HG02588 (cell line): ENCODE results near the gene UNC5C.

ENCODE experiments used
- ATAC-seq: cut with Tn5 transposase; IDR thresholded peaks from one replicate; pipeline ENCODE4 v1.9.1; 2021; ENCODE audit warnings: mild to moderate bottlenecking, moderate library complexity; ENCODE audit not compliant: unreplicated experiment

The UNC5C gene

DNA sequence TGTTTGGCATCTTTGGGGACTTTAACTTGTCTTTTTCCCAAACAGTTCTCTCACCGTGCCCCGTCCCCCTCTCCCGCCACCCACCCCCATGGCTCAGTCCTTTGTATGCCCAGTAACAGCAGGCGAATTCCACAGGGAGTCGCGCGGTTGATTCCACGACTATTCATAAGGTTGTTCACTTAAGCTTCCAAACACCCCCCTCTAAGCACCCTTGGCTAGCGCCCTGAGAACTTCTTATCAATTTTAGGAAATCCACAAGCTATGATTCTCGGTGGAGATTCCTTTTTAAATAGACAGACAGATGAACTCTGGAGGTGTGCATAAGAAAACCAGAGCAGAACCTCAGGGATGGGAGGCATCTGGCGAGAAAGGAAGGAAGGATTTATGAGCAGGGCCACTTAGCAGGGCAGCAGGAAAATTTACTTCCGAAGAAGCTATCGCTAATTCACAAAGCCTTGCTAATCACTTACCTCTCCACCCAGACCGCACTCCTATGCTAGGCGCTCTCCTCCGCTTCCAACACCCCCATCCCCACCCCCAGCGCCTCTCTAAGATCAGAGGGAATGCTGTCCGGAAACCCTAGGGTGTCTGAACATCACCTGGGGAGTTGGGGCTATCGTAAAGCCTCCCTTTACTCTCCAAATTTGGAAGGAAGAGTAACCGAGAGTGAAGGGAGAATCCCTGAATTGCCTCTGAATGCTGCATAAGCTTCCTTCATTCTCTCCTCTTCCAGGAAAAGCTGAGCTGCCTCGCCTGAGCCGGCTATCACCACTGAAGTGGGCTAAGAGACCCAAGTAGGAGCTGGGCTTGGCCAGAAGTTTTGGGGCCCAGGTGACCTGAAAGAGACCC lies 1.7 kb downstream of the UNC5C start:
- no peak for ATAC-seq

DNA sequence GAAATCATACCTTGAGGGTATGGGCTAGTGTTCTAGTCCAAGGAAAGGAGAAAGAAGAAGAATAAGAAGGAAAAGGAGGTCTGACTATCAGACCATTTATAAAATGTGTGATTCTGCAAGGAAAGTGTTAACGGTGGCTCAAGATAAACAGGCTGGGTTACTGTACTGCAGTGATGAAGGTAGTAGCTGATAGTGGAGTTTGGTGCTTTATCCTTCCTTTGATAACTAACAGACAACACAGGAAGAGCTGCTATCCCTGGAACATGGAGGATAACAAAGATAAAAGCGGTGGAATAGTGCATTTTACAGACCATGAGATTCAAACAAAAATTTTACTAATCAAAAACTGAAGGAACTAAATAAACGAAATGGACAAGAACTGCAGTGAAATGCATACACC lies 2.6 kb downstream of the UNC5C start:
- no peak for ATAC-seq

DNA sequence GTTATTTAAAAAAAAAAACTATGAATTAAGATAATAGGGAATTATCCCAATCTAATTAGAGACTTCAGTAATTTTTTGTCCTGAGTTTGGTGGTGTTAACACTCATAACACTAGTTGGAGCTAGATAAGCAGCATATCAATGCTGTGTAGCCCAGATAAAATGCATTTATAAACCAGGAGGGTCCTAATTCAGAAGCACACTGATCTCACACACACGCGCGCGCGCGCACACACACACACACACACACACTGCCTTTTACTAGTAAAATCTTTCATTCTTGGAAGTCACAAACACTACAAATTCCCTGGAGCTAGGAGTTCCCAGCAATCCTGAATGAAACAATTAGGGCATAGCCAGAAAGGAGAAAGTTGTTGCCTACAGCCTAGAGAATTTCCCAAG lies 3.2 kb downstream of the UNC5C start:
- no peak for ATAC-seq

DNA sequence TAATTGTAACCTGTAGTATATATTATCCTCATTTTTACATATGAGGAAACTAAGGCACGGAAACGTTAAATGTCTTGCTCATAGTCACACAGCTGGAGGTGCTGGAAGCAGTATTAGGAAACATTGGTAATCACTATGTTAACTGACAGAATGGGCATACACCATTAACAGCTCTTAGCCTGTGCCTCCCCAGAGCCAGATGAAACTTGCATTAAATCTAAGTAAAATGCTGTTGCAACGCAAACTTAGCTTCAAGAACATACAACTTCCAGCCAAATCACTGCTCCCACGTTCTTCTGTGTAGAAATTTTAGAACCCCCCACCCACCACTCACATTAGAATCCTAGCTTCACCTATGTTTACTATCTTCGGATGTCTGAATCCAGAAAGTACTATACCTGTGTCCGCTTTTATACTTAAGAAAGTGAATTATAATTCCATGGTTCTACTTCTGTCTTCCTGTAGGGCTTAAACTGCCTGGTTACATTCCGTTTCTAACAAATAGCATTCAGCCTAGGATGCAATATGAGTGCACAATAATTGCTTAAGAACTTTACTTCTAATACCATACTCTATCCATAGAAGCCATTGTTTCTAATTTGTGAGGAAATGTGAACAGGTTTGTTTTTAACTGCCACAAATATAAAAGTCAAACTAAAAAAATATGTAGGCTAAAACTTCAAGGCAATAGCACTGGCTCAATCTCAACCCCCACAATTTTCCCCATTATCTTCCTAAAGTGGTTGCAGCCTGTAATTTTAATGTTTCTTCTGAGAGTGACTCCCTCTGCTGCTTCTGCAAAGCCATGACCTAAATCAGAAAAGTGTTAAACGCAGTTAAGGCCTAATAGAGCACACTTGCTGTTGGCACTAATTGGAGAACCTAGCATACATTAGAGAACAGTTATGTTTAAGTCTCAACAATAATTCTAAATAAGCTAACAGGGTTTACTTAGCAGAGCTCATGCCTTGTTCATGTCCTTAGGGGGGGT lies 4.4 kb downstream of the UNC5C start:
- ATAC-seq, result no peak

DNA sequence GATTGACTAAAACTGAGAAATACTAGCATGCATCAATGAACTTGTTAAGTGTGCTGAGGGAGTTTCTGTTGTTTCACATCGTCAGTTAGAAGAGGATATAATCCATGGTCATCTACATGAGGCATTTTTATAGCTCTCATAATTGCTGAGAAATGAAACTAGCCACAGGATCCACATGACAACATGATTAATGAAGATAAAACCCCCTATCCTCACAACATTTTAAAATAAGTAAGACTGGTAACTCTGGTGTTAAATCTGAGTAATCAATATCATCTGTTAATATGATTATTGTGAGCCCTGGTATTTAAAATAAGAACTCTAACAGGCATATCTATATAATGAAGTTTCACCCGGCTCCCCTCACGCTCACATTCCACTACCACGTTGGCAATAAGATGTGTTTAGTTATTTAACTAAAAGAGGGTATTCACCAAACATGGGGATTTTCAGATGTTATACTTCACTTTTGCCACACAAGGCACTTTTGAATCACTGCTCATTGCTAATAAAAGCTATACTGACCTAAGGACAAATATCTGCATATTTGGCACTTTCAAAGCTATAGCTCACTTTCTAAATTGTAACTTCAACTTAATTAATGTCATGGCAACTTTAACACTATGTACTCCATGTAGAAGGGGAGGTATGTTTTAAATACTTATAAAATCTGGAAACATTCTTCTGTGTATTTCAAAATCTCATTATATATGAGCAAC lies 6.7 kb downstream of the UNC5C start:
- no peak for ATAC-seq

DNA sequence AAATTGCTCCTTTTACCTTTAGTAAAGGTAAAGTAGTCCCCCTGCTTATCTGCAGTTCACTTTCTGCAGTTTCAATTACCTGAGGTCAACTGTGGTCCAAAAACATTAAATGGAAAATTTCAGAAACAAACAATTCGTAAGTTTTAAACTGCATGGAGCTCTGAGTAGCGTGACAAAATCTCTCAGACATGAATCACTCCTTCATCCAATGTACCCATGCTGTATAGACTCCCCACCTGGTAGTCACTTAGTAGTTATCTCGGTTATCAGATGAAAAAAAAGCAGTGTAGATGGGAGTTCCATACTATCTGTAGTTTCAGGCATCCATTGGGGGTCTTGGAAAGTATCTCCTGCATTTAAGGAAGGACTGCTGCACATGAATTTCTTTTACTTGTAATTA lies 7.7 kb downstream of the UNC5C start:
- no peak for ATAC-seq

DNA sequence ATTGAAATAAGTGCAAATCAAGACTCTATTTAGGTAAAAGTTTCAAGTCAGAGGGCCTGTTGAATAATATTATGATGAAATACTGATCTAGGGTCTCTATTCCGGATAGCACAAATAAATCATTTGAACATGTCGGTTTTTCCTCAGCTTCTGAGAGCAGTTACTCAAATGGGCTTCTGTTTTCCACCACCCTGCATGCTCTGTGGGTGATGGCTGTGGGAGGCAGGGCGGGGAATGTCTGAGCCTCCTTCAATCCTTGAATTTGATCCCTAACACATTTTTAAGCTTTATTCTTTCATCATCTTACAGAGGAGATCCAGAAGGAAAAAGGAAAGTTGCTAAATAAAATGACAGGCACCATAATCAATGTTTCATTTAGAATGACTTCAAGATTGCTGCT lies 8.5 kb downstream of the UNC5C start:
- no peak for ATAC-seq

DNA sequence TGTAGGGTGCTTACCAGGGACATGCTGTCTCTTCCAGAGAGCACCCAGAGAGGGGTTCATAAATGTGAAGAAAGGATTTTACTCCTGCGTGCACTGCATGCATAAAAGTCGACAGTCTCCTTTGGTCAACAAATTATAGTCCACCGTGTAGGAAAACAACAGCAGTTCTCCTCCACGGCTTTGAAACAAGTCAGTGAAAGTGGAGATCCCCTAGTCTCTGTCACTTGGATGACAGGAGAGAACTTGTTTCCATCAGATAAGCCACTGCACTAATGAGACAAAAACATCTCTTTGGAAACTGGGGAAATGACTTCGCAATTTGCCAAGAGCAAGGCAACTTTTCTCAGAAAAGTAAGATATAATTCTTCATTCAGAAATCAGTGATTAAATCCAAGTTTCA lies 9.7 kb downstream of the UNC5C start:
- ATAC-seq, result no peak

DNA sequence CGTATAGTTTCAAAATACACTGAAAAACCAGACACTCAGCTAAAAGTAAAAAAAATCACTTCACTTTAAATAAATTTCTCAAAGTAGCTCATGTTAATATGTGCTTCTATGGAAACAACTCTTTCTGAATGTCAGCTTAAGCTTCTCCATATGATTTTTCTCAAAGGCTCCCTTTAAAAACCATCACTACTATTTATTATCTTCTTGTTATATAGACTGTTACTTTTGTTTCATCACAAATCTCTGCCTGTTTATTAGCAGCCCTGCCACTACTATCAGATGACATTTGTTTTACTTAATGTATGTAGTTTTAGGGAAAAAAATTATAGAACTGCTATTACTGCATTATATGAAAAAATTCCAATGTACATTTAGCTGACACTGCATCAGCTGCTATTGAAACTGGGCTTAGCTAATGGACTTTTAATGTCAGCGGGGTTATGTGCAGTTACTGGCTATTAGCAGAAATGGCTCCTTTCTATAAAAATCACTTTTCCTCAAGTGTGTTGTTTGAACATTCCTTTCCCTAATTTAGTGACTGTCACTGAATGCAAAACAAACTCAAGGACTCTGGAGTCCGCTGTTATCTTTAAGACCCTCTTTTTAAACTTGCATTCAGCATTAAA lies 10.8 kb downstream of the UNC5C start:
- ATAC-seq, result no peak

DNA sequence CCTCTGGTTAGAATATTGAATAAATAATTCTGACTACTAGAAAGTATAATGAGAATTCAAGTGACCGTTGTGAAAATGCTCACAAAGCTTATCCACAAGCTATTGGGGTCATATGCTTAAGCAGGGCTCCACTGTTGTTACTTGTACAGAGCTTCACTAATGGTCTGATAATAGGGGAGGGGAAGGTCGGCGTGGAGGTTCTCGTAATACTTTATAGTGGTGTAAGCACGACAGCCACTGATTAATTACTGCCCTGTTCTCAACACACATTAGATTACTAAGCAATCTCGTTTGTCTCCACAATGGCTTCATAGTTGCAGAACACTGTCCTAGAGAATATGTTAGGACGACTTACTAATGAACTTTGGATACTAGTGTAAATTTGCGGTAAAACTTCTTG lies 11.6 kb downstream of the UNC5C start:
- ATAC-seq, result no peak

DNA sequence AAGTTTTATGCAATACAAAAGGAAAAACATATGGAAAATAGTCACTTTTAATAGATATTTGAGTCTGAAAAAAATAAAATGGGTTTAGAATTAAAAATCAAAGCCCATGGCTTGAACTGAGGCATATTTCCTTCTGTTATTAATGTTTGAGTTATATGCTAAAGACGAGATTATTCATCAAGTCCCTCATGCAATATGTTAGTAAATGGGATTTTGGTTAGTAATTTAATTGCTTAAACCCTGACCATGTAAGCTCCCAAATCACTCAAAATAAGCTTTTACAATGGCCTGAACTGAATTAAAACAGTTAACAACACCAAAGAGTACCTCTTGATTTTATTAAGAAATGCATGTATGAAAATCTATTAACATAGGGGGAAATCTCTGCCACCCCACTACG lies 12.1 kb downstream of the UNC5C start:
- ATAC-seq, result no peak

DNA sequence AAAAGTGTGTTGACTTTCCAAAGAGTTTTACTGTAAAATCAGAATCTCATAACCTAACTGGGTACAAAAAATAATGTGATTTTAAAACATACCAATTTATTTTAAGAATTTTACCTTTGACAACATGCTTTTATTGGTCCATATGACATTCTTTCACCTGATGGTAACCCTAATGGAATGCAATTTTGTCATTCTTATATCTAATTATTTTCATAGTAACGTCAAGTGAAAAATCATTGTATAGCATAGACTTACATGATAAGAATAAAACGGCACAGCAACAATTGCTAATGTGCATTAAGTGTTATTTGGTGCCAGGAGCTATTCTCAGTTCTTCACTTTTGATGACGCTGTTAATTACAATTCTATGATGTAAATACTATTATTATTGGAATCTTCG lies 13.6 kb downstream of the UNC5C start:
- ATAC-seq, result no peak

DNA sequence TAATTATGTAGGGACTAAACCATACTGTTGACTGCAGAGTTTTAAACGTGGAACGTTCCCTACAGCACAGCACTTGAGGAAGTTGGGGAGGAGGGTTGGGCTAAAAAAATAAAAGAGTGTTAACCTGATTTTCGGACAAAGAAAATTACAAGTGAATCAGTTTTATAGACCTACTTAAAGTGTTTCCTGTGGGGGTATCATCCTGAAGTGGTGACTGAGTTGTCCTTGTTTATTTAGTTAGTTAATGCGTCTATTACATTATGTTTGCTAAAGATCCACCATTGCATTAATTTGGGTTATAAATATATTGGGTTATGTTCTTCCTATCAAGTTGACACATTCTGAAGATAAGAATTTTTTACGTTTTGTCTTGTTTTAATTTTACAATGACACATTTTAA lies 14.7 kb downstream of the UNC5C start:
- ATAC-seq, result no peak

DNA sequence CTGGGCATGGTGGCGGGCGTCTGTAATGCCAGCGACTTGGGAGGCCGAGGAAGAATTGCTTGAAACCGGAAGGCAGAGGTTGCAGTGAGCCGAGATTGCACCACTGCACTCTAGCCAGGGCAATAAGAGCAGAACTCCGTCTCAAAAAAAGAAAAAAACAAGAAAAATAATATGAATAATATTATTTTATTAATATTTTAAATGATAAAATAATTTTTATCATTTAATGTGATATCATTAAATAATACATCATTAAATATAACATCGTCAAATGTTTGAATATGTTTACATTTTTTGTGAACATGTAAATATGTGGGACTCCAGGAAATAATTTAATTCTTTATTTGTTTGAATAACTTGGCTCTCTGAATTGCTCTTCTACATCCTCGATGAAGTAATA lies 15.5 kb downstream of the UNC5C start:
- no peak for ATAC-seq

DNA sequence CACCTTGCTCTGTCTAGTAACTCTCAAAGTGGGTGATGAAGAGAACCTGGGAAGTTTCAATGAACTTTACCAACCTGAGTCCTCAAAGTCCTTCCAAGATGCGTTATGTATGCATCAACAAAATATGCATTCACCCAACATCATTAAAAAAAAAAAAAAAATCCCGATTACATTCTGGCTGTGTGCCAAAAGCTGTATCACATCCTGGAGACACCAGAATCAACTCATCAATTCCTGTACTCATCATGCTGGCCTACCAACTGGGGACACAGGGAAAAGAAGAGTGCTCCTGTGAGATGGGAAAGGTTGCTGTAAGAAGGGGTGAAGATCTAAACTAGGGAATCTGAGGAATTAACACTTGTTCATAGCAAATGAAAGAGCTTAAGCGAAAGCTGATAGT lies 16.5 kb downstream of the UNC5C start:
- ATAC-seq, result no peak

DNA sequence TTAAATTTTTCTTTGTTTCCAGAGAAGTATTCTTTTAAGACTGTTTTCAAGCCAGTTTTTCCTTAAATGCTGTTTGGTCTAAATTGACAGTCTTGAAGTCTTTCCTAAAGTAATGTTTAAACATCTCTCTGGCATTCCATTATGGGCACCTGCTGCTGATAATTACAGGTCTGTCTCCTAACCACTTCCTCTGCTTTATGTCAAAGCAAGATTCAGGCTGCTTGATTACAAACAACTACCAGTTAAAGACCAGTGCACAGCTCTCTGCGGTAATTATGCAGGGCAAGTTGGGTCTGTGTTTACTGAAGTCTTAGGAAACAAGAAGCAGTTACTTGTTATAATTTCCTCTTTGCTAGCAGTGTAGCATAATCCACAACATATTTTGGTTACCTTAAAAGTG lies 17.6 kb downstream of the UNC5C start:
- no peak for ATAC-seq

DNA sequence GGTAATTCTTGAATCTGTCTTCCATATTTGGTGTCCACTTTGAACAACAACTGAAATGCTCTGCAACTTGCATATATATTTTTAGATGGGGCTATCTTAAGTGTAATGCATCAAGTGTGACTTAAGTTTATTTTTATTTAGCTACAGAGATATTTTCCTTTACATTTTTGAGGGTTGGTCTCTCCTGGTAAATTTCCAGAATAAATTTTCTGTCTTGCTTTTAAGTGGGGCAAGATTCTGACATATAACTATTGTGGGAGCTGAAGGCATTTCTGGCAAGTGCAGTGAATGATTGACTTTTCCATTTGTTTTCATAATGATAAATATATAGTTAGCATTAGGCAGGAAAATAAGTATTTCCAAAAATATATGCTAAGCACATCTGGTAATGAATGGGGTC lies 18.8 kb downstream of the UNC5C start:
- ATAC-seq, result no peak

DNA sequence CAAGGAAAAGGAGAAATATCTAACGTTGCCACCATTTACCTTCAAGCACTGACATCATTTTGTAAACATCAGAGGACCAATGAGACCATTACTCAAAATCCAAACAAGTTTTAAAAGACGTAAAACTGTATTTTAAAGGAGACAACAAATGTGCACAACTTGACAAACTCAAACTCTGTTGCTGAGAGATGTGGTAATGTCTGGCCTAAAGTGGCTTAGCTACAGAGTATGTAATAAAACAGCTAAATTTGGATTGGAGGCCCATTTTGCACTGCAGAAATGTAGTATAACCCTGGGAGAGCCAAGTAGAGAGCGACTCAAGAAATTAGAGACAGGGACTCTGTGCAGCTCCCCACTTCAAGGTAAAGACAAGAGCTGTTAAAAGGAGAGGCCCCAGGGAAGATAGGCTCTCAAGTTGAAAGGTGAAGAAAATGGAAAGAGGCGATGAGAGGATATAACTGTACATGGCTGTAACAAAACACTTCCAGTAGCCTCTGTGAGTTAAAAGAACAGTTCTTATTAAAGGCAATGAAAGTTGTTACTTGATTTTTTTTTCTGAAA lies 20.3 kb downstream of the UNC5C start:
- no peak for ATAC-seq

DNA sequence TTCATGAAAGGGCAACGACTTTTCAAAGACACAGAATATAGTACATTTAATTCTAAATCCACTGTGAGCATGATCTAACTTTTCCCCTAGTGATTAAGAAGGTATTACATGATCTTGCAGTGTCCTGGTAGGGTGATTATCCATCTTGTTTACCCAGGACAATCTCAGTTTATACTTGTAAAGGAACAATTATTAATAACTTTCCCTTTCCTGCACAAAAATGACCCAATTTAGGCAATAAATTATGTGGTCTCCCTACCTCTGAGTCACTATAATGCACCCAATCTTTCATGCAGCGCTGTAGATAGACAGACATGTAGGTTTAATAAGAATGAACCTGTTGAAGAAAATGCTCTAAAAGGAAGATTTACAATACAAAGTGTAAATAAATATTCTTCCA lies 22.7 kb downstream of the UNC5C start:
- no peak for ATAC-seq

DNA sequence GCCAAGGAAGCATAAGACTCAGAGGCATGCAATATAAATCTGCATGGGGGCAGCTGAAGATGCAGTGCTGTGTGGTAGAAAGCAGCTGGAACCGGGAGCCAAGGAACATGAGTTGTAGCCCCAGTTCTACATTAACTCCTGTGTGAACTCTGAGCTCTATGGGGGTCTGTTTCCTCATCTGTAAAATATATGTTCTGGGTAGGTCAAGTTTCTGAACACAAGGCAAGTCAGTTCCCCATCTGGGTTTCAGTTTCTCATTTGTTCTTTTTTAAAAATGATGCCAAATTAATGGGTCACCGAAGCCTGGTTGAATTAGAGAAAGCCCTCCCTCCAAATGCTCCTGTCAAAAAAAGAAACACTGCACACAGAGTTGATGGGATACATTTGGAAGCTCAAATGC lies 24.0 kb downstream of the UNC5C start:
- ATAC-seq, result no peak

DNA sequence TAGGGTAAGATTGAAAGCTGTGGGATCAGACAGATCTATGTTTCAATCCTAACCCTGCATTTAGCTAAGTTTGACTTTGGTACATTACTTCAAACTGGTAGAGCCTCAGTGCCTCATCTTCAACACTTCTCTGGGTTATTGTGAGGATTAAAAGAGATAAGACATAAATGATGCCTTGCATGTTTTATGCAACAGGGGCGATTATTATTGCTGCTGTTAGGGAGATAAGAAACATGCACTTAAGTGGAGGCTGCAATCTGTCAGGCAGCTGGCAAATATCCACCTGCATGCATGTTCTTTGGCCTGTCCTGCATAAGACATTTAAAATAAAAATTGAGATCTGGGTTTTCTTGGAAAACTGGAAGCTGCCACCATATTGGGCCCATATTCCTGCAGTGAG lies 24.6 kb downstream of the UNC5C start:
- ATAC-seq, result no peak
